GM23338 (cell line): ENCODE measurements around the gene ANXA3. TPM values are rescaled to one million over a fixed set of nuclear protein-coding genes. Genes with fewer than 3 reads are reported as not detected.
A peak's percentile ranks its signal among the peaks of the same experiment; 100 is the strongest.

ENCODE experiments used
- ATAC-seq: fragments of 200-7000 bp; cut with Tn5 transposase; 3 replicates; pipeline ENCODE4 v1.9.1; 2020
- DNase-seq: peaks from one replicate; pipeline ENCODE4 v3.0.0-alpha.2; 2015; ENCODE audit warnings: low spot score
- H2AFZ ChIP-seq: fragments of 200-600 bp; sonication (generic); 2 replicates; pipeline ENCODE4 v1.8.0; 2016; ENCODE audit warnings: antibody characterized with exemption, mild to moderate bottlenecking, moderate library complexity
- H3F3A ChIP-seq: fragments of 200-600 bp; sonication (generic); replicated peaks from 2 replicates; pipeline ENCODE4 v1.8.0; 2017; ENCODE audit warnings: antibody characterized with exemption, mixed run types, low read depth
- H3K27ac ChIP-seq: fragments of 200-600 bp; sonication (generic); 2 replicates; pipeline ENCODE4 v1.6.1; 2016; ENCODE audit warnings: low read depth
- H3K27me3 ChIP-seq: fragments of 200-600 bp; sonication (generic); 2 replicates; pipeline ENCODE4 v1.8.0; 2016; ENCODE audit warnings: mild to moderate bottlenecking, mixed run types, moderate library complexity; ENCODE audit not compliant: insufficient read depth
- H3K36me3 ChIP-seq: fragments of 200-600 bp; sonication (generic); 2 replicates; pipeline ENCODE4 v1.8.0; 2016; ENCODE audit warnings: mild to moderate bottlenecking; ENCODE audit not compliant: insufficient read depth
- H3K4me1 ChIP-seq: fragments of 200-600 bp; sonication (generic); 2 replicates; pipeline ENCODE4 v1.8.0; 2016; ENCODE audit warnings: mild to moderate bottlenecking, moderate library complexity; ENCODE audit not compliant: insufficient read depth
- H3K4me2 ChIP-seq: fragments of 200-600 bp; sonication (generic); 2 replicates; pipeline ENCODE4 v1.7.1; 2017; ENCODE audit warnings: mixed run types
- H3K4me3 ChIP-seq: fragments of 200-600 bp; sonication (generic); 2 replicates; pipeline ENCODE4 v1.6.1; 2016; ENCODE audit warnings: mixed run types
- H3K79me2 ChIP-seq: fragments of 200-600 bp; sonication (generic); replicated peaks from 2 replicates; pipeline ENCODE4 v1.8.0; 2017; ENCODE audit warnings: mild to moderate bottlenecking; ENCODE audit not compliant: insufficient read depth
- H3K9me2 ChIP-seq: fragments of 200-600 bp; sonication (generic); 2 replicates; pipeline ENCODE4 v1.8.0; 2017; ENCODE audit not compliant: insufficient read depth
- H4K20me1 ChIP-seq: fragments of 200-600 bp; sonication (generic); replicated peaks from 2 replicates; pipeline ENCODE4 v1.8.0; 2017; ENCODE audit warnings: mild to moderate bottlenecking; ENCODE audit not compliant: insufficient read depth
- H3K27ac Mint-ChIP-seq: 2 replicates; pipeline ENCODE4 v1.8.0; 2020; ENCODE audit warnings: inconsistent platforms, mild to moderate bottlenecking, moderate library complexity, mixed read lengths
- H3K27me3 Mint-ChIP-seq: 3 replicates; pipeline ENCODE4 v1.8.0; 2022; ENCODE audit warnings: low read depth, mild to moderate bottlenecking, moderate library complexity, mixed read lengths, inconsistent platforms; ENCODE audit not compliant: insufficient read depth, poor library complexity
- H3K36me3 Mint-ChIP-seq: 3 replicates; pipeline ENCODE4 v1.8.0; 2021; ENCODE audit warnings: low read depth, mild to moderate bottlenecking, inconsistent platforms, moderate library complexity, mixed read lengths
- H3K4me1 Mint-ChIP-seq: 3 replicates; pipeline ENCODE4 v1.8.0; 2020; ENCODE audit warnings: mild to moderate bottlenecking, inconsistent platforms, mixed read lengths
- H3K4me3 Mint-ChIP-seq: 3 replicates; pipeline ENCODE4 v1.8.0; 2021; ENCODE audit warnings: moderate library complexity, mild to moderate bottlenecking, inconsistent platforms, mixed read lengths
- H3K9me3 Mint-ChIP-seq: 3 replicates; pipeline ENCODE4 v1.8.0; 2020; ENCODE audit warnings: moderate library complexity, mild to moderate bottlenecking, inconsistent platforms, mixed read lengths
- CREB1 ChIP-seq: fragments of 250-450 bp; sonication (Bioruptor Pico); IDR thresholded peaks from 2 replicates; pipeline ENCODE4 v1.5.0; 2020; ENCODE audit warnings: low read depth, mild to moderate bottlenecking, moderate library complexity
- ETS1 ChIP-seq: IDR thresholded peaks from 2 replicates; pipeline ENCODE4 v1.6.1; 2016; ENCODE audit warnings: antibody characterized with exemption
- EZH2 ChIP-seq: fragments of 200-600 bp; sonication (generic); IDR thresholded peaks from one replicate; pipeline ENCODE4 v1.8.0; 2017; ENCODE audit warnings: antibody characterized with exemption, mild to moderate bottlenecking, low read depth; ENCODE audit not compliant: unreplicated experiment
- EZH2phosphoT487 ChIP-seq: fragments of 200-600 bp; sonication (generic); IDR thresholded peaks from one replicate; pipeline ENCODE4 v1.8.1; 2018; ENCODE audit warnings: antibody characterized with exemption; ENCODE audit not compliant: unreplicated experiment
- JUNB ChIP-seq: IDR thresholded peaks from one replicate; pipeline ENCODE4 v1.6.1; 2016; ENCODE audit warnings: antibody characterized with exemption; ENCODE audit not compliant: unreplicated experiment
- NANOG ChIP-seq: IDR thresholded peaks from 2 replicates; pipeline ENCODE4 v1.6.1; 2016; ENCODE audit warnings: antibody characterized with exemption, borderline replicate concordance
- POLR2AphosphoS5 ChIP-seq: IDR thresholded peaks from 2 replicates; pipeline ENCODE4 v1.6.1; 2016; ENCODE audit warnings: antibody characterized with exemption, low read depth
- REST ChIP-seq: IDR thresholded peaks from one replicate; pipeline ENCODE4 v1.6.1; 2018; ENCODE audit warnings: antibody characterized with exemption; ENCODE audit not compliant: unreplicated experiment
- STAT1 ChIP-seq: IDR thresholded peaks from one replicate; pipeline ENCODE4 v1.6.1; 2016; ENCODE audit warnings: antibody characterized with exemption; ENCODE audit not compliant: unreplicated experiment
- ZNF331 ChIP-seq: fragments of 250-450 bp; sonication (Bioruptor Pico); IDR thresholded peaks from 2 replicates; pipeline ENCODE4 v1.5.0; 2020; ENCODE audit warnings: low read depth, mild to moderate bottlenecking, moderate library complexity
- ZNF462 ChIP-seq: fragments of 250-450 bp; sonication (Bioruptor Pico); IDR thresholded peaks from 2 replicates; pipeline ENCODE4 v1.5.0; 2020; ENCODE audit warnings: mild to moderate bottlenecking, moderate library complexity
- polyA plus RNA-seq: library from polyadenylated mRNA; unstranded; fragments of >200 nt; fragmentation: Nextera tagmentation; extraction: Ambion mirVana; gene quantifications from 2 replicates; pipeline ENCODE4 v1.2.1, GENCODE V29; 2016
- total RNA-seq: library from RNA; depleted of rRNA; stranded (reverse); fragments of >200 nt; shearing (Covaris generic); gene quantifications from 2 replicates; pipeline ENCODE4 v1.2.3, GENCODE V29; 2014

Gene ANXA3
- total and polyA plus RNA-seq, 2 experiments from 2014 or later = 20.3 to 31.5 TPM

GRCh38 chr4:78622253-78622979 lies 70.8 kb downstream of the ANXA3 start:
- Histone ChIP-seq H3K4me2 (no peak overlapping the region), H3K36me3 (no peaks in the 10 kb centered on the region), H3F3A (no peaks in the 10 kb centered on the region), H3K27me3 (no peaks in the 10 kb centered on the region), H3K79me2 (no peaks in the 10 kb centered on the region), H3K27ac (no peak overlapping the region), H3K4me3 (no peak overlapping the region), H3K4me1 (no peaks in the 10 kb centered on the region), H2AFZ (peak overlapping the region; percentile 52; the same call in 1 of the 2 replicates), H3K9me2 (no peaks in the 10 kb centered on the region), H4K20me1 (no peaks in the 10 kb centered on the region)
- DNase-seq = no peak
- H3K4me3 Mint-ChIP-seq = no peak overlapping the region
- no peaks in the 10 kb centered on the region for H3K9me3 Mint-ChIP-seq
- TF ChIP-seq STAT1 (no peak), EZH2phosphoT487 (no peak), ZNF462 (CRISPR knock-in tag) (no peak), ZNF331 (CRISPR knock-in tag) (no peak), REST (no peak), ETS1 (no peak), EZH2 (no peak), CREB1 (CRISPR knock-in tag) (no peak), NANOG (no peak), JUNB (no peak), POLR2AphosphoS5 (no peak)
- H3K27me3 Mint-ChIP-seq = no peaks in the 10 kb centered on the region
- H3K27ac Mint-ChIP-seq = no peak overlapping the region
- no peak for ATAC-seq
- H3K4me1 Mint-ChIP-seq = peaks cover 4% of the 10 kb centered on the region; the same call in 1 of the 3 replicates
- H3K36me3 Mint-ChIP-seq = no peaks in the 10 kb centered on the region
